Mesodermal cell (in vitro differentiated cells): ENCODE results near the gene IER5. TPM values are rescaled to one million over a fixed set of nuclear protein-coding genes. Genes with fewer than 3 reads are reported as not detected.
"Not testable (repeated sequence)": the region's sequence is repeated elsewhere in the genome, so short reads cannot be mapped to it uniquely, and the experiment has no call there.

Experiments
- H3K27ac ChIP-seq: 2 replicates; pipeline ENCODE4 v1.7.0; 2013; ENCODE audit warnings: mild to moderate bottlenecking, low read depth, low read length, moderate library complexity; ENCODE audit not compliant: severe bottlenecking
- H3K36me3 ChIP-seq: 2 replicates; pipeline ENCODE4 v1.7.1; 2013; ENCODE audit warnings: mild to moderate bottlenecking, low read length, moderate library complexity; ENCODE audit not compliant: control insufficient read depth, insufficient read depth
- H3K4me1 ChIP-seq: one replicate; pipeline ENCODE4 v1.7.1; 2013; ENCODE audit warnings: mild to moderate bottlenecking, low read length; ENCODE audit not compliant: insufficient read depth, control insufficient read depth, poor library complexity, severe bottlenecking
- H3K4me3 ChIP-seq: 2 replicates; pipeline ENCODE4 v1.7.0; 2013; ENCODE audit warnings: low read length, control low read depth, mild to moderate bottlenecking; ENCODE audit not compliant: insufficient read depth, poor library complexity, severe bottlenecking; ENCODE audit errors: extremely low read depth
- H3K9me3 ChIP-seq: 2 replicates; pipeline ENCODE4 v1.7.1; 2013; ENCODE audit warnings: mild to moderate bottlenecking, low read length, moderate library complexity; ENCODE audit not compliant: control insufficient read depth
- WGBS, 2 experiments: methylation state at CpG; one replicate each; pipeline ENCODE4 v1.1.5; 2013; ENCODE audit warnings: missing lambda C conversion rate in 2 of 2; ENCODE audit not compliant: insufficient coverage in 2 of 2; 5-methylcytosine and 5-hydroxymethylcytosine counted together
- polyA plus RNA-seq, 2 experiments: library from polyadenylated mRNA; stranded (reverse); fragments of 50-300 nt; gene quantifications; one replicate each; pipeline ENCODE4 v1.2.3, GENCODE V29; 2013

Gene IER5
- 11.9 TPM for polyA plus RNA-seq (2013, experiment 1 of 2)
- 8.5 TPM for polyA plus RNA-seq (2013, experiment 2 of 2)

- Histone ChIP-seq H3K9me3 (no peaks in the 10 kb centered on the region), H3K36me3 (peaks cover 28% of the 10 kb centered on the region), H3K4me1 (peaks cover 27% of the 10 kb centered on the region), H3K4me3 (peak within 1 kb of the TSS; percentile 94), H3K27ac (peak within 1 kb of the TSS; percentile 41)
- WGBS, 2 experiments: 3 to 5% methylated on average over 67 to 74 of the region's 76 CpGs
Observed at GRCh38 chr1:181088079-181089016, at the start of gene IER5. TSS of gene IER5 (plus strand) at chr1:181088700. CDS start at chr1:181088903, 203 bp downstream.

- Histone ChIP-seq H3K27ac (no peak overlapping the region), H3K9me3 (no peaks in the 10 kb centered on the region), H3K4me3 (no peak overlapping the region), H3K36me3 (no peaks in the 10 kb centered on the region), H3K4me1 (peaks cover 6% of the 10 kb centered on the region)
- 91 to 100% methylated on average over 2 of the region's 3 CpGs for WGBS, 2 experiments
Observed at GRCh38 chr1:181040284-181040865, 48.1 kb upstream of the IER5 start.

- Histone ChIP-seq H3K27ac (no peak overlapping the region), H3K4me1 (peaks cover 6% of the 10 kb centered on the region), H3K9me3 (no peaks in the 10 kb centered on the region), H3K4me3 (no peak overlapping the region), H3K36me3 (no peaks in the 10 kb centered on the region)
- WGBS, 2 experiments: 65 to 83% methylated on average over 3 to 4 of the region's 5 CpGs
Observed at GRCh38 chr1:181043025-181043888, 45.2 kb upstream of the IER5 start.

- Histone ChIP-seq H3K36me3 (no peaks in the 10 kb centered on the region), H3K27ac (no peak overlapping the region), H3K4me1 (peaks cover 6% of the 10 kb centered on the region), H3K4me3 (no peak overlapping the region), H3K9me3 (no peaks in the 10 kb centered on the region)
- WGBS, 2 experiments: 94 to 95% methylated on average over 3 to 4 of the region's 5 CpGs
Observed at GRCh38 chr1:181044449-181044966, 44.0 kb upstream of the IER5 start.

GRCh38 chr1:181045946-181046345 is 42.6 kb upstream of the IER5 start:
- H3K36me3 ChIP-seq, H3K4me3 ChIP-seq, H3K9me3 ChIP-seq, H3K4me1 ChIP-seq, H3K27ac ChIP-seq: not testable (repeated sequence)
- 97 to 99% methylated on average over 13 to 21 of the region's 22 CpGs for WGBS, 2 experiments

GRCh38 chr1:181049378-181049777 is 39.1 kb upstream of the IER5 start:
- H3K9me3 ChIP-seq: no peaks in the 10 kb centered on the region
- 74 to 92% methylated on average over 4 of the region's 4 CpGs for WGBS, 2 experiments
- H3K36me3 ChIP-seq: no peaks in the 10 kb centered on the region

GRCh38 chr1:181050922-181051321 is 37.6 kb upstream of the IER5 start:
- no peaks in the 10 kb centered on the region for H3K9me3 ChIP-seq
- no peak overlapping the region for H3K4me3 ChIP-seq
- H3K27ac ChIP-seq: no peak overlapping the region
- no peaks in the 10 kb centered on the region for H3K36me3 ChIP-seq
- H3K4me1 ChIP-seq: no peaks in the 10 kb centered on the region

More at GRCh38 chr1:181049378-181049777, 39.1 kb upstream of the IER5 start:
- Histone ChIP-seq H3K4me3 (no peak overlapping the region), H3K27ac (no peak overlapping the region), H3K4me1 (peaks cover 6% of the 10 kb centered on the region)

GRCh38 chr1:181056560-181056959 is 31.9 kb upstream of the IER5 start:
- Histone ChIP-seq H3K27ac (no peak overlapping the region), H3K4me1 (no peaks in the 10 kb centered on the region), H3K4me3 (no peak overlapping the region), H3K36me3 (no peaks in the 10 kb centered on the region), H3K9me3 (no peaks in the 10 kb centered on the region)
- 77 to 83% methylated on average over 4 to 5 of the region's 6 CpGs for WGBS, 2 experiments

GRCh38 chr1:181057079-181057478 is 31.4 kb upstream of the IER5 start:
- H3K4me3 ChIP-seq: no peak overlapping the region
- H3K4me1 ChIP-seq: no peaks in the 10 kb centered on the region
- H3K9me3 ChIP-seq: no peaks in the 10 kb centered on the region
- H3K36me3 ChIP-seq: no peaks in the 10 kb centered on the region
- 83 to 100% methylated on average over 1 of the region's 3 CpGs for WGBS, 2 experiments
- H3K27ac ChIP-seq: no peak overlapping the region

- Histone ChIP-seq H3K4me3 (no peak overlapping the region), H3K27ac (no peak overlapping the region), H3K9me3 (no peaks in the 10 kb centered on the region), H3K4me1 (no peaks in the 10 kb centered on the region), H3K36me3 (no peaks in the 10 kb centered on the region)
Observed at GRCh38 chr1:181059435-181059834, 29.1 kb upstream of the IER5 start.
